IPS-NIHi11 (cell line): ENCODE data around the gene KLHL36.

Experiments used
- DNase-seq: peaks from one replicate; pipeline ENCODE4 v3.0.0; 2012; ENCODE audit warnings: mixed read lengths, low spot score

The KLHL36 gene

GRCh38 chr16:84648595-84649510 lies 542 bp downstream of the KLHL36 start:
- peak; percentile 90 for DNase-seq

- DNase-seq = no peak
Observed at GRCh38 chr16:84649511-84649861, 1.2 kb downstream of the KLHL36 start.

GRCh38 chr16:84650062-84650991 lies 2.0 kb downstream of the KLHL36 start:
- no peak for DNase-seq

GRCh38 chr16:84652566-84652965 lies 4.3 kb downstream of the KLHL36 start:
- no peak for DNase-seq

- DNase-seq = no peak
Observed at GRCh38 chr16:84654238-84654637, 5.9 kb downstream of the KLHL36 start.

- DNase-seq = no peak
Observed at GRCh38 chr16:84654998-84655397, 6.7 kb downstream of the KLHL36 start.

- DNase-seq = no peak
Observed at GRCh38 chr16:84656649-84657048, 8.3 kb downstream of the KLHL36 start.

- DNase-seq = no peak
Observed at GRCh38 chr16:84657229-84657837, 9.0 kb downstream of the KLHL36 start.

- DNase-seq = no peak
Observed at GRCh38 chr16:84658690-84659089, 10.4 kb downstream of the KLHL36 start.

- DNase-seq = no peak
Observed at GRCh38 chr16:84659656-84660300, 11.5 kb downstream of the KLHL36 start.

- no peak for DNase-seq
Observed at GRCh38 chr16:84660973-84661372, 12.7 kb downstream of the KLHL36 start.

- no peak for DNase-seq
Observed at GRCh38 chr16:84661418-84662060, 13.2 kb downstream of the KLHL36 start.

- DNase-seq = no peak
Observed at GRCh38 chr16:84662471-84662870, 14.2 kb downstream of the KLHL36 start.

- no peak for DNase-seq
Observed at GRCh38 chr16:84663433-84664101, 15.3 kb downstream of the KLHL36 start.

- no peak for DNase-seq
Observed at GRCh38 chr16:84665359-84665758, 17.0 kb downstream of the KLHL36 start.

GRCh38 chr16:84665843-84666242 lies 17.5 kb downstream of the KLHL36 start:
- DNase-seq = no peak

GRCh38 chr16:84667600-84668309 lies 19.4 kb downstream of the KLHL36 start:
- DNase-seq = no peak

GRCh38 chr16:84670063-84670462 lies 21.8 kb downstream of the KLHL36 start:
- DNase-seq = no peak

GRCh38 chr16:84672276-84673202 lies 24.2 kb downstream of the KLHL36 start:
- DNase-seq = peak; percentile 88
